ENCODE results near the gene STMP1. TPM values are rescaled to one million over a fixed set of nuclear protein-coding genes. Genes with fewer than 3 reads are reported as not detected.
"Not testable (repeated sequence)": the region's sequence is repeated elsewhere in the genome, so short reads cannot be mapped to it uniquely, and the experiment has no call there.

The STMP1 gene
- 11.1 and 28.1 TPM in 2 replicates for total RNA-seq

DNA sequence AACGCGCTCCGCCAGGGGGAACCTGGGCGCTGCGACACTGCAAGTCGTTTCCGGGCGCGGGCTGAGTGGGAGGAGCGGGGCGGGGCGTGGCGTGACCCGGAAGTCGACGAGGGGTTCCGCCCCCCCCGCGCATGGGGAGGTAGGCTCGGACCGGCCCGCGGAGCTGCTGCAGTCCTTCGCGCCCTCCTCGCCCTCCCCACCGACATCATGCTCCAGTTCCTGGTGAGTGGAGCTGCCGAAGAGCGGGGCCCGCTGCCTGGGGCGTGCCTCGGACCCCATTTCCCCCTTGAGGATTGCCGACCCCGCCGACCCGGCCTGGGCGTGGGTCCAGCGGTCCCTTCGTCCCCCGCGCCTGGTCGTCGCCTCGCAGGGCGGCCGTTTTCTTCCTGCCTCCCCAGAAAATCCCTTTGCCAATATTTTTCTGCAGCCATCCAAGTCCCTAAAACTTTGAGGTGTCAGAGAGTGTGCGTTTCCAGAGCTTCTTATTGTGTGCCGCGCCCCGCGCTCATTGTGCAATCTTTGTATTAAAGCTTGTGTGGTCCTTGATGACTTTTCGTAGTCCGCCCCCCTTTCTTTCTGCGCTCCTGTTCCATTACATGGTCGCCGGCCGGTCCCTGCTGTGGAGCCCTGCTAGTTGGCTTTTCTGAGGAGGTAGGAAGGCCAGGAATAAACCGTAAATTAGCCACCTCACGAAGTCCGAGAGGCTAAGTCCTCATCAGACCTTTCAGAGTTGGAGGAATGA is at the start of gene STMP1:
TSS of gene STMP1 (plus strand) at position 142 of the 742 bp plus-strand sequence.
- DNase-seq (ENCODE audit: low read depth), result peak; percentile 83

DNA sequence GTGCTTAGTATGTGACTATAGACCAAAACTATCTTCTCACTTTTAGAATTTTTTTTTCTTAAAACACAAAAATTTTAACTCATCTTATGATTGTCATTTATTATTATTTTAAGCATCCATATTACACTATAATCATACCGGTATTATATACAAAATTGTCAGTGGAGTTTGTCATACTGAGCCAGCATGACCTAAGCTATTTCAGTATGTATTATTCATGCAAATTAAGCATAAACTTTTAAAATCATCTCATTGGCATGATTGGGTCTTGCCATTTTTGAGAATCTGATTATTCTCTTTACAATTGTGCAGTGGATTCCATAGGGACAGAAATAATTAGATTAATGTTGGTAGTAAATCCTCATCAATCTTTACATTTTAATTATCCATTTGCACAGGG is 46.2 kb upstream of the STMP1 start:
- DNase-seq (ENCODE audit: low read depth), result no peak

DNA sequence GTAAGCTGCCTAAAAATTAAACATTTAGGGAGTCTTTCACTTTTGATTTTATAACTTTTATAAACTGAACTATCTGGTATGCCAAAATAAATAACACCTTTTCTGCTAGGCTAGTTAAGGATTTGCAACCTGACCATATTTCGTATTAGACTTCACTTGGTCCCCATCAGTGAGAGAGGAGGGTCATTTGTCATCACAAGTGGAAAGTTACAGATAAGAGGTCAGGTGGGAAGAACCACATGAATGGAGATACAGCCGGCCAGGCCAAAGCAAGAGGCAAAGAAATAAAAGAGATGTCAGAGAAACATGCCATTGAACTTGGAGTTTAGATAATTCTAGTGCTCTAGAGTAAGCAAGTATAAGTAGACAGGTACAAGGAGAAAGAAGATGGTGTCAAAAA is 44.5 kb upstream of the STMP1 start:
- no peak for DNase-seq (ENCODE audit: low read depth)

DNA sequence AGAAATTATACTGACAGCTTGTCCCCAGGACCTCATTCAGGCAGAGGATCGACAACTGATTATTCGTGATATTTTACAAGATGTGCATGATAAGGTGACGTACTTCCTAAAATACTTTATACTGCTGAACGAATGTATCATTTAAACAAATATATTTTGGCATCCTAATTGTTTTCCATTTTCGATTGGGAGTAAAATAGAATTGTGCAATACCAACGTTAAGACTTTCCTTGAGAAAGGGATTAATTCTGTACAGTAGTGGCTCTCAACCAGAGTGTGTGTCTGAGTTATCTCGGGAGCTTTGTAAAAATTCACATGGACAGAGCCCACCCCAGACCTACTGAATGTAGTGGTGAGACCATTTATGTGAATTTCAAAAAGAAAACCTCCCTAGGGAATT is 43.8 kb upstream of the STMP1 start:
- no peak for DNase-seq (ENCODE audit: low read depth)

DNA sequence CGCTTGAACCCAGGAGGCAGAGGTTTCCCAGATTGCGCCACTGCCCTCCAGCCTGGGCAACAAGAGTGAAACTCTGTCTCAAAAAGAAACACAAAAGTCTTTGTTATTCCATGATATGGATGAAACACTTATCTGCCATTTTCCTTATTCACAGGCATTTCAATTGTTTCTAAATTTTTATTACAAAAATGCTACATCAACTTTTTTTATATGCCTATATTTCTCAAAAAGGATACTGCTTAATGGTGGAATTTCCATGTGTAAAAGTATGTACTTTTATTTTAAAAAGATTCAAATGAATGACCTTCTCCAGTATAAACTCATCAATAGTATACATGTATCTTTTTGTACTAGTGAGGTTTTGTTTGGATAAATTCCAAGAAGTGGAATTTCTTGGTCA is 41.9 kb upstream of the STMP1 start:
- DNase-seq (ENCODE audit: low read depth), result no peak

DNA sequence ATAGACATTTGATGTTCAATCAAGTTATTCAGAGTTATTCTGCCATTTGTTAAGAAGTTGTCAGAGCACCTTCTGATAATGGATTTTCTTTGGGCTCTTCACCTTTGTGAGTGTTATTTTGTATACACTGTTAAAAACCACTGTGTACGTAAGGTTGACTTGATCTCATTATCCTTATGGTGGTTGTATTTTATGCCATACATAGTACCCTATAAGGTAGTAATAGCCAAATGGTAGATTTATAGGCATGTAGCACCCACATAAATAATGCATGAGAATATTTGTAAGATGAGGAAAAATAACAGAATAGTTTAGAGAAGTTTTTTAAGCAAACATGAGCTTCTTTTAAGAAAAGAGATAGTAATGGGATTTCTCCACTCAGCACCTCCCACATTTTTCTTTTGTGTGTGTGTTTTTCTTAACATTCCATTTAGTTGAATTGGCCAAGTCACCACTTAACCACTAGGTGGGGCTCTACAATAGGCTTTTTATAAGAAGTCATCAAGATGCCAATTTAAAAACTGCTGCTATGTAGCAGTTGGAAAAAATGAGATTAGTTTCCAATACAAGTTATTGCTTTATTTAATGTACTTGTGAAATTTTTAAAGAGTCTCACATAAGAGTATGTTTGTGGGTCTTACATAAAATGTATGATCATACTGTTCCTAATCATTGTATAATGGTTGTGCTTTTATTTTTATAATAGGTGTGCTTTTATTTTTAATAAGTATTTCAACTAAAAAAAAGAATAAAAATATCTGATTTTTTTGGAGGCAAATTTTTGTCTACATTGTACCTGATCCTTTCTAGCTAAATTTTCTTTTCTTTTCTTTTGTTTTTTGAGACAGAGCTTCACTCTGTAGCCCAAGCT is 41.1 kb upstream of the STMP1 start:
- DNase-seq (ENCODE audit: low read depth), result peak; percentile 89

DNA sequence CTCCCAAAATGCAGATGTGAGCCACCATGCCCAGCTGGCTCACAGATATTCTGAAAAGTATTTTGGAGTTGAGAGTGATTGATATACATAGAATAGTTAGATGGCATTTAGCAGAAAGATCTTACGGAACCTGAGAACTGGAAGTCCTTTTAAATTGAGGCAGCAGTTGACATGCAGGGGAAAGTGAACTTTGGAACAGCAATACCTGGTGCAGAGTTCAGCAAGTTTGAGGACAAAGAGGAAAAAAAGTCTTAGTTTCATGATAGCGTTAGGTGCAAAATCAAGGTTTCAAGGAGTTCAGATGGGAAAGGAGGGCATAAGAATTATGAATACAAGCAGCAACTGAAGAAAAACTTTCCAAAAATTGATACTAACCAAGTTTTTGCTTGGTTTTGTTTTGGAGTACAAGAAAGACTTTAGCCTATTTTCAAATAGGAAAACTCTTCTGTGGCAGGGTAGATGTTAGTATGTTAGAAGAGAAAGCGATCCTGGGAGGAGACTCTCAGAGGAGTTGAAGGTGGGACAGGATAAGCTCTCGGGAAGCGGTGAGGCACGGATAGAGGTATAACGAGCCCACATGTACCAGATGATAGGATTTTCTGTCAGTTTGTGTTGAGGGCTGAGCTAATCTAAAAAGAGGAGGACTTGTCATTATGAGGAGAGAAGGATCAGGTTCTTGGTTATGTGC is 28.0 kb upstream of the STMP1 start:
- no peak for DNase-seq (ENCODE audit: low read depth)

DNA sequence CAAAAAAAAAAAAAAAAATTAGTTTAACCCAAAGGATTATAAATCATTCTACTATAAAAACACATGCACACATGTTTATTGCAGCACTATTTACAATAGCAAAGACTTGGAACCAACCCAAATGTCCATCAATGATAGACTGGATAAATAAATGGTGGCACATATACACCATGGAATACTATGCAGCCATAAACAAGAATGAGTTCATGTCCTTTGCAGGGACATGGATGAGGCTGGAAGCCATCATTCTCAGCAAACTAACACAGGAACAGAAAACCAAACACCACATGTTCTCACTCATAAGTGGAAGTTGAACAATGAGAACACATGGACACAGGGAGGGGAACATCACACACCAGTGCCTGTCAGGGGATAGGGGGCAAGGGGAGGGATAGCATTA is 22.6 kb upstream of the STMP1 start:
- DNase-seq (ENCODE audit: low read depth), result not testable (repeated sequence)

DNA sequence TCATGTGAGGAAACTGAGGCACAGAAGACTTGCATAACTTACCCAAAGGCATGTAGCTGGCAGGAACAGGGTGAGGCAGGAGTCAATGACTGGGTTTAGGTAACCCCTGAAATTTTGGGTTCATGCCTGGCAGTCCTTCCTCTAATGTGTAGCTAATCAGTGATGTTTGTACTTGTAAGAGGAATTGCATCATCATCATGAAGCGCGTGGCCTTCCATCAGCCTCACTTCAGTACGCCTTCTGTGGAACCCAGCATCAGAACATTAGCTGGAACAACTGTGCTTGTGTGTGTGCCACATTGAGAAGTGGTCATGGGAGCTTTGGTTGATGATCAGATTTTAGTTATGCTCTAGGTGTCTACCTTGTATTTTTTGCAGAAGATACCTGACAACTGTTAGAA is 18.2 kb upstream of the STMP1 start:
- no peak for DNase-seq (ENCODE audit: low read depth)

DNA sequence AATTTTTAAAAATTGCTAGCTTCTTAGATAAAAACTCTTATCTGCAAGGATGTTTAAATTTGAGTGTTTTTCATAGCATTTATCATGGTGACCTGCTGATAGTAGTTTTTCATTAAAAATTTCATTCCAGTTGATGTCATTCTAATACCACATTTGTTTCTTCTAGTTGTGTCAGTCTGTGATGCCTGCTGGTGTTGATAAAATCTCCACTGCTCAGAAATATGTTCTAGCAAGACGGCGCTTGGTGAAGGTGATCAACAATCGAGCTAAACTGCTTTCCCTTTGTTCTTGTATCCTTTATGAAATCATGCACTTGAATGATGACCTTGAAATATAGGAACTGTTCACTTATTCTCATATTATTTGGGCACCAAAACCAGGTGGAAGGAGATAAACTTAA is 17.6 kb upstream of the STMP1 start:
- DNase-seq (ENCODE audit: low read depth), result no peak

DNA sequence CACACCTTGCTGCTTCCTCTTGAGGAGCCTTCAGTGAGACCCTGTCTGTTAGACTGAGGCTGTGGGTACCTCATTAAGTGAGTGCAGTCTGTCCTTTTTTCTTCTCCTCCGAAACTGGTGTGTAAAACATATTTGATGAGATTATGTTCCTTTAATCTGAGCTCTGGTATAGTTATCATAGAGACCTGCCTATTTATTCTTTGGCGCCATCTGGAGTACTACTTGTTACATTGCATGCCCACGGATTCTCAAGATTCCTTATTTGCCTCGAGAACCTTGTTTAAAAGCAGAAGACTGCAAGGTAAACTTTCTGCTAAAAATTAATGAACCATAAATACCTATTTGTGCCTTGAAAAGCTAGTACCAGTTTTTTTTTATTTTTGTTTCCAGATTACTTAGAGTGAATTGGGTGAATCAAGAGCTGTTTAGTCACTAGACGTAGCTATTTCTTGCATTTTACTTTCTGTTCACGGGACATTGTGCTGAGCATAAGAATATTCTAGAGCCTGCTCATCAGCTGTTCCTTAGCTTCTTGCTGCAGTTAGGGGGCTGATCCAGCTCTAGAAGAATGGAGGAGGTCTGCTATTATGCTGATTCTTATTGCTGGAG is 16.9 kb upstream of the STMP1 start:
- peak; percentile 55 for DNase-seq (ENCODE audit: low read depth)

DNA sequence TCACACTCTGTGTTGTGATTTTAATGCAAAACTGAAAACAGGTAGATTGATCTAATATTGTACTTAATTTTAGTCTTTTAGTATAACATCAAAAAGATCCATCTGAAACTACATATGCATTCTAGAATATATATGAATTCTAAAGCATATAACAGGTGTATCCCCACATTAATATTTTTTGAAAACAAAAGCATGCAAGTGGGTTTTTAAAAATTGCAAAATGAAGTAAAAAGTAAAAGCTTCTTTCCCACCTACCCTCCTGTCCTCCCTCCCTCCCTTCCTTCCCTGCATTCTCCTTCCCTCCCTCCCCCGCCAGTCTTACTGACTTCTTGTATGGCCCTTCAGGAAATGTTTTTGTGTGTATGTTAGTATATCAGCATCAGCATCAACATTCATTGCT is 14.6 kb upstream of the STMP1 start:
- DNase-seq (ENCODE audit: low read depth), result no peak

DNA sequence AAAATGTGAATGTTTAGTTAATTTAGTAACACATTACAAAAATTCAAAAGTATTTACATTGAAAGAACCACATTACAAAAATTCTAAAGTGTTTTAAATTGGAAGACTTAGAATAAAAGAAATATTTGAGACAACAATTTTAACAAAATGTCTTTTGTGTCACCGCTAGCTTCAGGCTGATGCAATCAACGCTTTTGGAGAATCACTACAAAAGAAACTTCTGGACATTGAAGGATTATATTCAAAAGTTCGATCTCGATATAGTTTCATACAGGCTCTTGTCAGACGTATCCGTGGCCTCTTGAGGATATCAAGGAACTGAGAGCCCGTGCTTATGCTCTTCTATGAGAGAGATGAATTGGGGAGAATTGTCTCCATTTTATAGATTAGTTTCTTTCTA is 14.1 kb upstream of the STMP1 start:
- no peak for DNase-seq (ENCODE audit: low read depth)

DNA sequence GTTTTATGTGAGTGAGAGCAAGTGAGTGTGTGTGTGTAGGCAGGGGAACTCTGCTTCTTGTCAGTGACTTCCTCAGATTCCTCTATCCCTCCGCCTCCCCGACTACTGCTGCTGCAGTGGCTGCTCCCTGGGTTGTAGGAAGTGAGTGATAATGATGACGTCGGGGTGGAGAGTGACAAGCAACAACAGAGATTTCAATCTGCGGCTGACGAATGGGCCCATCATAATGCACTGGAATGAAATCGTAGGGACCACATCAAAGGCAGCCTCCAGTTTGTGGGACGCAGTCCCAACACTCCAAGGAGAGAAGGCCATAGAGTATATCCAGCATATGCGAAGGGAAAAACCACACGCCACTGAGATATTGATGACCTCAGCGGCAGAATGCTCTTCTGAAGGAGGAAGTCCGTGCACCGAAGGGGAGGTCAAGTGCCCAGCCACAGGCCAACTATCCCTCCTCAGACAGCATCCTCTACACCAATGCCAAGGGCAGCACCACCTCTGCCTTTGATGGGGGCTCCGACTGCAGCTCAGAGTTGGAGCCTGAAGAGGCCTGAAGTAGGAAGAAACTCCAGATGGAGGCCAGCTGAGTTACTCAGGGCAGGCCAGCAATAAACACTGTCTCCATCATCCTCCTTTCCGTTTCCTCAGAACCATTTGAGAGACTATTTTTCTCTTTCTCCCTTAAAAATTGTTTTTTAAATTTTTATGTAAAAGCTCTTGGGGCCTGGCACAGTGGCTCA is 11.3 kb upstream of the STMP1 start:
- no peak for DNase-seq (ENCODE audit: low read depth)

DNA sequence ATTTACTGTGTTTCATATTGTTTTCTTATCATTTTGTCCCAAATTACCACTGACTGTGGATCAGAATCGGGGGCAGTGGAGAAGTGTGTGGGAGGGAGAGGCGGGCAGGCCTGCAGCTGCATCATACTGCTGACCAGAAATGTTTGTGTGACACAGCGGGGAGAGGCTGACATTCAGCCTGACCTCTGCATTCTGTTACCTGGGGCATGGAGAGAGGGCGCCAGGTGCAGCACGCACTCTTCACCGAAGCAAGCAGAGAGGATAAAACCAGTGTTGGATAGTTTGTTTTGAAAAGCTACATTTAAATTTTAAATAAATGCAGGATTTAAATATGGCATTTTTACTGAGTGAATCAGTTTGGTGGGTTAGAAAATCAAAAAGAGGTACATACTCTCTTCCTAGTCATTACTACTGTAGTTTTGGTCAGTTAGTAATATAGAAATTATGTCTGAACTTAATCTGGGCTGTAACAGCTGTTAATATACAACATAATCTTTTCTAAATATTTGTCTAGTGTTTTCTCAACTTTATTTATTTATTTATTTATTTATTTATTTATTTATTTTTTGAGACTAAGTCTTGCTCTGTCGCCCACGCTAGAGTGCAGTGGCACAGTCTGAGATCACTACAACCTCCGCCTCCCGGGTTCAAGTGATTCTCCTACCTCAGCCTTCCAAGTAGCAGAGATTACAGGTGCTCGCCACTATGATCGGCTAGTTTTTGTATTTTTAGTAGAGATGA is 8.8 kb upstream of the STMP1 start:
- DNase-seq (ENCODE audit: low read depth), result peak; percentile 69

DNA sequence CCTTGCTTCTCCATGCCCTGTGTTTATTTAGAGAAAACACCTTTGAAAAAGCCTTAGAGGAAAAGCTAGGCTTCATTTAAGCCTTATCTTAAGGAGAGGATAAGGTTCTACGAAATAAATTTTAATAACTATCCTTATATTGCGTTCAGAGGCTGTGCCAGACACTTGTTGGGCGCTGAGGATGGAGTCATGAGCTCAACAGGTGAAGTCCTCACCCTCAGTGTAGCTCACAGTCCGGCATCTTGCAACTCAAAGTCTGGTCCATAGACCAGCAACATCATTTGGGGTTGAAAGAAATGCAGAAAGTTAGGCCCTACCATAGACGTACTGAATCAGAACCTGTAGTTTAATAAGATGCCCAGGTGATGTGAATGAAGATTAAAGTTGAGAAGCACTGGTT is 3.8 kb upstream of the STMP1 start:
- no peak for DNase-seq (ENCODE audit: low read depth)

DNA sequence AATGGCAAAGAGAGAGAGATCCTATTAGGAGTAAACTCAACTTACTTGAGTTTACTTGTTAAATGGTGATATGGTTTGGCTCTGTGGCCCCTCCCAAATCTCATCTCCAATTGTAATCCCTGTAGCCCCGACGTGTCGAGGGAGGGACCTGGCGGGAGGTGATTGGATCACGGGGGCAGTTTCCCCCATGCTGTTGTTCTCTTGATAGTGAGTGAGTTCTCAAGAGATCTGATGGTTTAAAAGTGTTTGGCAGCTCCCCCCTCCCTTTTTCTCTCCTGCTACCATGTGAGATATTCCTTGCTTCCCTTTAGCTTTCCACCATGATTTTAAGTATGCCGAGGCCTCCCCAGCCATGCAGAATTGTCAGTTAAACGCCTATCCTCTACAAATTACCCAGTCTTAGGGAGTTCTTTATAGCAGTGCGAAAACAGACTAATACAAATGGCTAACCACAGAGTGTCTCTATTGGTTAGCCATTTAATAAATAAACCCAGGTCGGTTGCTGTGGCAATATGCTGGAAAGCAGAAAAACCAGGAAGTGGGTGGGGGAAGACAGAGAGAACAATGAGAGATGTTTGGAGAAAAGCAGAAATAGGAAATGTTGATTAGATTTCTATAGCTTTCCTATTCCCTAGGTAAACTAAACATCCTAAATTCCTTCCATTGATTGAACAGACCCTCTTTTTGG is 3.0 kb upstream of the STMP1 start:
- DNase-seq (ENCODE audit: low read depth), result peak; percentile 92

DNA sequence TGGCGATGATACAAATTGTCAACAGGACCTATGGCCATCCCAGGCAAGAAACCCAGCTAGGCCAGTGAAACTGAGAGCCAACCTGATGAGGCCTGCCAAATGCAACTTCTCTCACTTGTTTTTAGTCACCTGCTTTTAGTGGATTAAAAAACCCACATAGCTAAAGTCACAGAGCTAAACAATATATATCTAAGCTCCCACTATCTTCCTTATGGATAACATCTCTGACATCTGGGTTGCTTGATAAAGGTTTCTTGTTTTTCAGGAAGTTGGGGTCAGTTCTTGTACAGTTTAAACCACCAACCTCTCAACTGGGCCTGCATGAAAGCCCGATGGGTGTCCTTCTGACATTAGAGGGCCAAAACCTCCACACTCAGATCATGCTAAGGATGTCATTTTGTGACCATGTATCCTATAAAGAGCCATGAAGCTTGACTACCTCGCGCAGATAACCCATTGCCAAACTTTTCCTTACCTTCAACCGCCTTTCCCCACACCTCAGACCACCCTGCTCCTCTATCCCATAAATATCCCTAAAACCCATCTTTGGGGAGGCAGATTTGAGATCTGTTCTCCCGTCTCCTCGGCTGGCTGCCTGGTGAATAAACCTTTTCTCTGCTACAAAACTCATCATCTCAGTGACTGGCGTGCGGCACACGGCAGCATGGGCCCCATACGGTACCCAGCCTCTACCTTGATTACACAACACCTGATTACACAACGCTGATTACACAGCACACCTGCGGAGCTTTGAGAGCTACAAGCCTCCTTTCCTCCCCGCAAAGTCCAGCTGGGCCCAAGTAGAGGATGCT is 797 bp upstream of the STMP1 start:
- no peak for DNase-seq (ENCODE audit: low read depth)

DNA sequence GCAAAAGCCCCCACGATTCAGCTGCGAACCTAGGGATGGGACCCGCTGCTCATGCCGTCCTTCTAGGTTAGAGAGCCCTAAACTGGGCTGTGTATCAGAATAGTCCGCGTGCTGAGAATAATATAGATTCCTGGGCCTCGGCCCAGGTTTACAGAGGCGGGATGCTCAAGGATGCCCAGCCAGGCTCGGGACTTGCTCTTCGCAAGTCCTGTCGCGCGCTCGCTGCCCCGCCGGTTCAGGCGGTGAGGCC is 266 bp upstream of the STMP1 start:
- no peak for DNase-seq (ENCODE audit: low read depth)
